Smooth muscle cell (in vitro differentiated cells): ENCODE data around the gene GOLGA8O. TPM values are rescaled to one million over a fixed set of nuclear protein-coding genes. Genes with fewer than 3 reads are reported as not detected.
"Not testable (repeated sequence)": the region's sequence is repeated elsewhere in the genome, so short reads cannot be mapped to it uniquely, and the experiment has no call there.

Source experiments
- DNase-seq: peaks from one replicate; lab custom pipeline; 2025; ENCODE audit not compliant: unreplicated experiment; lab: John Stamatoyannopoulos, UW
- H2AFZ ChIP-seq: fragments of 200-600 bp; sonication (generic); 2 replicates; pipeline ENCODE4 v1.6.0; 2016; ENCODE audit warnings: antibody characterized with exemption, low read depth, mild to moderate bottlenecking
- H3F3A ChIP-seq: fragments of 200-600 bp; sonication (generic); 2 replicates; pipeline ENCODE4 v1.6.0; 2017; ENCODE audit warnings: antibody characterized with exemption, low read depth
- H3K27ac ChIP-seq: fragments of 200-600 bp; sonication (generic); 2 replicates; pipeline ENCODE4 v1.5.1; 2016; ENCODE audit warnings: low read depth, mild to moderate bottlenecking
- H3K27me3 ChIP-seq: fragments of 200-600 bp; sonication (generic); 2 replicates; pipeline ENCODE4 v1.6.1; 2016; ENCODE audit warnings: low read depth, mild to moderate bottlenecking
- H3K36me3 ChIP-seq: fragments of 200-600 bp; sonication (generic); 2 replicates; pipeline ENCODE4 v1.5.1; 2016; ENCODE audit warnings: low read depth
- H3K4me1 ChIP-seq: fragments of 200-600 bp; sonication (generic); 2 replicates; pipeline ENCODE4 v1.5.1; 2016; ENCODE audit warnings: low read depth
- H3K4me2 ChIP-seq: fragments of 200-600 bp; sonication (generic); 2 replicates; pipeline ENCODE4 v1.6.0; 2016; ENCODE audit warnings: mild to moderate bottlenecking
- H3K4me3 ChIP-seq: fragments of 200-600 bp; sonication (generic); 2 replicates; pipeline ENCODE4 v1.5.1; 2016; ENCODE audit warnings: mild to moderate bottlenecking
- H3K79me2 ChIP-seq: fragments of 200-600 bp; sonication (generic); 2 replicates; pipeline ENCODE4 v1.6.0; 2016; ENCODE audit warnings: low read depth, mild to moderate bottlenecking
- H3K9ac ChIP-seq: fragments of 200-600 bp; sonication (generic); 2 replicates; pipeline ENCODE4 v1.6.0; 2016; ENCODE audit warnings: low read depth
- H3K9me3 ChIP-seq: fragments of 200-600 bp; sonication (generic); replicated peaks from 2 replicates; pipeline ENCODE4 v1.5.1; 2016; ENCODE audit warnings: low read depth
- H4K20me1 ChIP-seq: fragments of 200-600 bp; sonication (generic); 2 replicates; pipeline ENCODE4 v1.6.0; 2016; ENCODE audit warnings: low read depth
- WGBS: methylation state at CpG from one replicate; pipeline ENCODE4 v1.1.7; 2016; ENCODE audit warnings: low lambda C conversion rate; 5-methylcytosine and 5-hydroxymethylcytosine counted together
- polyA plus RNA-seq: library from polyadenylated mRNA; unstranded; fragments of >200 nt; fragmentation: Nextera tagmentation; extraction: Ambion mirVana; gene quantifications from 2 replicates; pipeline ENCODE4 v1.2.1, GENCODE V29; 2016
- total RNA-seq: library from RNA; depleted of rRNA; stranded (reverse); fragments of >200 nt; gene quantifications from 2 replicates; pipeline ENCODE4 v1.2.3, GENCODE V29; 2014

GOLGA8O gene, protein sequence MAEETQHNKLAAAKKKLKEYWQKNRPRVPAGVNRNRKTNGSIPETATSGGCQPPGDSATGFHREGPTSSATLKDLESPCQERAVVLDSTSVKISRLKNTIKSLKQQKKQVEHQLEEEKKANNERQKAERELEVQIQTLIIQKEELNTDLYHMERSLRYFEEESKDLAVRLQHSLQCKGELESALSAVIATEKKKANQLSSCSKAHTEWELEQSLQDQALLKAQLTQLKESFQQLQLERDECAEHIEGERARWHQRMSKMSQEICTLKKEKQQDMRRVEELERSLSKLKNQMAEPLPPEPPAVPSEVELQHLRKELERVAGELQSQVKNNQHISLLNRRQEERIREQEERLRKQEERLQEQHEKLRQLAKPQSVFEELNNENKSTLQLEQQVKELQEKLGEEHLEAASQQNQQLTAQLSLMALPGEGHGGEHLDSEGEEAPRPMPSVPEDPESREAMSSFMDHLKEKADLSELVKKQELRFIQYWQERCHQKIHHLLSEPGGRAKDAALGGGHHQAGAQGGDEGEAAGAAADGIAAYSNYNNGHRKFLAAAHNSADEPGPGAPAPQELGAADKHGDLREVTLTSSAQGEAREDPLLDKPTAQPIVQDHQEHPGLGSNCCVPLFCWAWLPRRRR
- total RNA-seq (0.90 and 2.5 TPM in 2 replicates), polyA plus RNA-seq (not detected in 2 replicates)

DNA sequence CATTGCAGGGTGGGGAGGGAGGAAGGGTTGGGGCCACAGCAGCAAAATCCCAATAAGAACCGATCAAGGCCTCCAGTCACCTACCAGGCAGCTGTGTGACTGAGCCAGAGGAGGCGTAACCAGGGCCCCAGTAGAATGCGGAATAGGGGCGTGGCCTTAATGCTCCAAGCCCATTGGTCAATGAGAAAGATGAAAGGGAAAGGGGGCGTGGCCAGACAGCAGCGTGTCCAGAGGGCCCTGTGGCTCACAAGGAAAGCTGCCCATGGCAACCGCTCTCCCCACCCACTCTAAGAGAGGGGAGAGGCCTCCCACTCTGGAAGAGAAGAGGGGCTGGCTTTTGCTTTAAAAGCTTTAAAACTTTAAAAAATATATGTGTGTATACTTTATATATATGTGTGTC is at the start of gene GOLGA8O:
Gene GOLGA8O, minus strand, starts transcription at position 101 of the 400 bp plus-strand sequence. Its CDS starts 98 bp downstream, at position 3.
- not testable (repeated sequence) for H3K27me3 ChIP-seq, H3K4me1 ChIP-seq, H3K36me3 ChIP-seq, H3K9me3 ChIP-seq, DNase-seq, H3K4me2 ChIP-seq, H3F3A ChIP-seq, H4K20me1 ChIP-seq, H3K79me2 ChIP-seq, H2AFZ ChIP-seq, H3K9ac ChIP-seq, H3K27ac ChIP-seq, H3K4me3 ChIP-seq
- WGBS, result no CpG with 5 or more reads among the region's 7 CpGs

DNA sequence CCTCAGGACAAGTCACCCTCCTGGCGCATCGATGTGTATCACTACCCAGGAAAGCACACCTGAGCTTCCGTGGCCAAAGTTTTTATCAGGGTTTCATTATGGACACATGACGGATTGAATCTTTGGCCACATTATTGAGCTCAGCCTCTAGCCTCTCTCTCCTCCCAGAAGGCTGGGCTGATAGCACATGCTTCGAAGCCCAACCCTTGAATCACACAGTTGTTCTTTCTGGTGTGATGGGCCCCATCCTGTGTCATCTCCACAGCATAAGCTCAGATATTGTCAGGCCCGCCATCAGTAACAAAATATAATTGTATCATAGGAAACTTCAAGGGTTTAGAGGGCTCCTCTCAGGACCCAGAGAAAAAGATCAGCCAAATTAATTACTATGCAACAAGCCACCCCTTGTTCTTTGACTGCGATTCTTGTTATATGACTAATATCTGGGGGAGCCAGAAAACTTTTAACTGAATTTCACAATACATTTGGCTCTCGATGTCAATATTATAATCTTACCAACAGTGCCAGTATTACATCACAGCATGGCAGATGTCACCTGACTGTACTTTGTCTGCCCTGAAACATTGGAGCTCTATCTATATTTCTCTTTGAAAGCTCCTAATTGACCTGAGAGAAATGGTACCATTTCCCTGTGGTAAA is 48.8 kb upstream of the GOLGA8O start:
- H3K9ac ChIP-seq, H2AFZ ChIP-seq, H3K4me1 ChIP-seq, H3K36me3 ChIP-seq, H3F3A ChIP-seq, H3K4me2 ChIP-seq, H3K4me3 ChIP-seq, H3K9me3 ChIP-seq, H3K27me3 ChIP-seq, DNase-seq, H3K79me2 ChIP-seq, H3K27ac ChIP-seq, H4K20me1 ChIP-seq: not testable (repeated sequence)
- no CpG with 5 or more reads among the region's 8 CpGs for WGBS

DNA sequence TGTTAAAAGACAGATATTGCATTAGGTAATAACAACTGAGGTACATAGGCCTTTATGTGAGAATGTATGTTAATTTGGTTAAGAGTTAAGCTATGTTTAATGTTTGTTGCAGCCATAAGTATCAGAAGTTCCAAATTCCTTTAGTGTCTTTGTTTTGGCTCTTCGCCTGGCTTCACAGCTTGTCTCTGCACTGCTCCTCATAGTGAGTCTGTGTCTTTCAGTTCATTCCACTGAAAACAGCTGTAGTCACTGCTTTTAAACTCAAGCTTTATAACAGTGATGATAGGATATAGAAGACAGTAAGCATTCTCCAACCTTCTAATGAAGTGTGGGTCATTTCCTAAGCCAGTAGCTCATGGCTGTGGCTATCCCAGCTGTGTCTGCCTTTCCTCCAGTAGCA is 47.5 kb upstream of the GOLGA8O start:
- H3K79me2 ChIP-seq, DNase-seq, H3K4me2 ChIP-seq, H3K9ac ChIP-seq, H3K27me3 ChIP-seq, H3K36me3 ChIP-seq, H3K27ac ChIP-seq, H3K4me3 ChIP-seq, H4K20me1 ChIP-seq, H3K9me3 ChIP-seq, H3F3A ChIP-seq, H3K4me1 ChIP-seq, H2AFZ ChIP-seq: not testable (repeated sequence)
- WGBS, result 75% methylated on average over 1 of the region's 1 CpG

DNA sequence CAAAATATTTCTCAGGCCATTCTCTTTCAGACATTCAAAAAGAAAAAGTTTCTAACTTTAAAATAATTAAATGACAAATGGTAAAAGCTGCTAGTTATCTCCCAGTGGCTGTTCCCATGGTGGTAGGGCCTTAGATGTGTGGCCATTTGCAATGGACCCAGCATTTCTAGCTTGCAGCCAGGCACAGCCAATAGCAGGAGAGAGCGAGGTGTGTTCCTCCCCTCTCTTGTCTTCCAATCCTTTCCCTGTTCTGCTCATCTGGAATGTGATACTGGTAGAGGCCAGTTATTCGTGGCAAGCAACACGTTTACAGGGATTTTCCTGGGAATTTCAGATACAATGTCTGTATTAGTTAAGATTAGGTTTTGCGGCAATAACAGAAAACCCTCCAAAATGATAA is 37.3 kb upstream of the GOLGA8O start:
- H3K9me3 ChIP-seq, H3K4me2 ChIP-seq, H3K4me3 ChIP-seq, H4K20me1 ChIP-seq, H3K27ac ChIP-seq, H3K27me3 ChIP-seq, H3K36me3 ChIP-seq, H3K4me1 ChIP-seq, H3K9ac ChIP-seq, H3F3A ChIP-seq, H2AFZ ChIP-seq, H3K79me2 ChIP-seq, DNase-seq: not testable (repeated sequence)
- WGBS, result no CpG with 5 or more reads among the region's 4 CpGs

DNA sequence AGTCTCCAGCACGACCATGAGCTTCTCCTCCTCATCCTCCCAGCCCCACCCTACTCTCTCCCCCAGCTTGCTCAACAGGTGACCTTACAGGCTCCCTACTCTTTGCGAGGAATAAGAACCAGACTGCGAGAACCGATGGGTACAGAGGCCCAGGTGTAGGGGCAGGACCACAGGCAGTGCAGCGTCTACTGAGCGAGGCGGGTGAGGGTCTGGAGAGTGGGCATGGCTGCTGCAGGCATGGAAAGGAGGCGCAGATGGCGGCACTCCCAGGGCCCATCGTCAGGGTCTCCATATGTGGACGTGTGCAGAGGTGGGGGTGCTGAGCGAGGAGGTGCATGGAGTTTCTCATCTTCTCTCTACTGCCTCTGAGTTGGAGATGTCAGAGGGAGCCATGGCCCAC is 31.0 kb upstream of the GOLGA8O start:
- H3K9me3 ChIP-seq, H3K4me1 ChIP-seq, H4K20me1 ChIP-seq, H2AFZ ChIP-seq, H3F3A ChIP-seq, H3K79me2 ChIP-seq, H3K9ac ChIP-seq, H3K4me2 ChIP-seq, H3K36me3 ChIP-seq, DNase-seq, H3K27ac ChIP-seq, H3K4me3 ChIP-seq, H3K27me3 ChIP-seq: not testable (repeated sequence)
- WGBS, result 100% methylated on average over 5 of the region's 12 CpGs

DNA sequence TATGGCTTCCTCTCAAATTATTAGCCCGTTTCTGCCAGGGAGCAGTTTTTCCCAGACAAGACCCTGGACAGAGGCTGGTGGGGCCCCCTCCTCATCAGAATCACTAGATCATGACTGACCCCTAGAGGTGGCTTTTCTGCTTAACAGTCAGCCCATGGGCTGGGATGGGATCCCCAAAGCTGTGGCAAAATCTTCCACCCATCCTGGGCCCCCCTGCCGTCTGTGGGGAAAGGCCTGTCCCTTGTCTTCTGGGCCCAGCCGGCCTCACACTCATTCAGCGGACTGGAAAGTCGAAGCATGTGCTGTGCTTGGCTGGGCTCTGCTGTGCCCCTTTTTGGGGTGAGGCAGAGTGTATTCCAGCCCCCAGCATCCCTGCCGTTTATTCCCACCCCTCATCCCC is 27.9 kb upstream of the GOLGA8O start:
- 38% methylated on average over 4 of the region's 6 CpGs for WGBS
- H3K4me2 ChIP-seq, H3K9me3 ChIP-seq, H3K4me1 ChIP-seq, DNase-seq, H4K20me1 ChIP-seq, H3K36me3 ChIP-seq, H2AFZ ChIP-seq, H3K27me3 ChIP-seq, H3K27ac ChIP-seq, H3K79me2 ChIP-seq, H3F3A ChIP-seq, H3K9ac ChIP-seq, H3K4me3 ChIP-seq: not testable (repeated sequence)

- H3K9ac ChIP-seq, H3K27me3 ChIP-seq, DNase-seq, H3K4me2 ChIP-seq, H3K4me1 ChIP-seq, H3K79me2 ChIP-seq, H2AFZ ChIP-seq, H3K4me3 ChIP-seq, H3K9me3 ChIP-seq, H3F3A ChIP-seq, H3K36me3 ChIP-seq, H4K20me1 ChIP-seq, H3K27ac ChIP-seq: not testable (repeated sequence)
- no CpG with 5 or more reads among the region's 5 CpGs for WGBS
These were observed 26.2 kb upstream of the GOLGA8O start for GRCh38 chr15:32481683-32482082.

DNA sequence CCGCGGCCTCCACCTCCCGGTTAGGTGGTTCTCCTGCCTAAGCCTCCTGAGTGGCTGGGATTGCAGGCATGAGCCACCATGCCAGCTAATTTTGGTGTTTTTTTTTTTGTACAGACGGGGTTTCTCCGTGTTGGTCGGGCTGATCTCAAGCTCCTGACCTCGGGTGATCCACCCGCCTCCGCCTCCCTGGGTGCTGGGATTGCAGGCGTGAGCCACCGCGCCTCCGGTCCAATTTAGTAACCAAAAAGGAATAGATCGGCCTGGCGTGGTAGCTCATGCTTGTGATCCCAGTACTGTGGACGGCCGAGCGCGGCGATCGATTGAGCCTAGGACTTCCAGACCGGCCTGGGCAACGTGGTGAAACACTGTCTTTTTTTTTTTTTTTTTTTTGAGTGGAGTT is 12.6 kb upstream of the GOLGA8O start:
- not testable (repeated sequence) for H3F3A ChIP-seq, H3K9ac ChIP-seq, H2AFZ ChIP-seq, H3K4me3 ChIP-seq, H3K36me3 ChIP-seq, H3K27ac ChIP-seq, H3K9me3 ChIP-seq, DNase-seq, H3K4me1 ChIP-seq, H4K20me1 ChIP-seq, H3K79me2 ChIP-seq, H3K4me2 ChIP-seq, H3K27me3 ChIP-seq
- WGBS, result 97% methylated on average over 23 of the region's 23 CpGs
